HG03097 (cell line): ENCODE measurements around the gene KCNN2.

ENCODE experiments used
- ATAC-seq: cut with Tn5 transposase; IDR thresholded peaks from one replicate; pipeline ENCODE4 v1.9.1; 2021; ENCODE audit not compliant: unreplicated experiment, low FRiP score

The KCNN2 gene

DNA sequence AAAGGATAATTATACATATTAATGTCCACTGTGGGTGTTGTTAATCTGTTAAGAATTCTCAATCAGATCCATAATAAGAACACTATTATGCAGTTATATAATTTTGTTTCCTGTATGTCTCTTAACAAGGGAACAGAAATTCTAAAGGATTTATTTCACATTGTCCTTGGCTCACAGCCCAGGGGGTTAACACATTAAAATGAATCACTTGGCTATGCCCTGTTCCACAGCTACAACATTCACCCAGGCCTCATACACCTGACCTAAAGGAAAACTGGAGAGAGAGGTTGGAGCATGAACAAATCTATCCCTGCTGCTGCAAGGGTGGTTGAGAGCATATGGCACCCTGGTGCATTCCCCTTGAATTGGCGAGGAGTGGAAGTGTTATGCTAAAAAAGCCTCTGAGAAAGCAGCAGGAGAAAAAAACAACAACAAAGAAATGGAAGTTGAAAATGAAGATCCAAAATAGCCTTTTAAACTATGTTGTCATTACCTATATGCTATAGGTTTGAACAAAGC lies 116.0 kb downstream of the KCNN2 start:
- no peak for ATAC-seq

DNA sequence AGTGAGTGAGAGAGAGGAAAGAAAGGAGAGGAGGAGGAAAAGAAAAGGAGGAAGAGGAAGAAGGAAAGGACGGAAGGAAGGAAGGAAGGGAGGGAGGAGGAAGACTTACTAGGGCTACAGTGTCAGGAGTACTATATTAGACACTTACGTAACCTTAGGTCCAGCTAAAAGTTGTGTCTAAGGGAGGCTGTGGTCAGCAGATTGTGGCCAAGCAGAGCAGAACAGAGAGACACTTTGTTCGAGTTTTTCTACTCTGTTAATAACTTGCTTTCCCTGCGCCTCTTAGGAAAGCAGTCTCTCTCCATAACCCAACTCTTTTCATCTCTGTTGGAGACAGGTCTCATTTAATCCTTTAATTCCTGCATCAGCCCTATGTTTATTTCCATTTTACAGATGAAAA lies 138.9 kb downstream of the KCNN2 start:
- no peak for ATAC-seq

DNA sequence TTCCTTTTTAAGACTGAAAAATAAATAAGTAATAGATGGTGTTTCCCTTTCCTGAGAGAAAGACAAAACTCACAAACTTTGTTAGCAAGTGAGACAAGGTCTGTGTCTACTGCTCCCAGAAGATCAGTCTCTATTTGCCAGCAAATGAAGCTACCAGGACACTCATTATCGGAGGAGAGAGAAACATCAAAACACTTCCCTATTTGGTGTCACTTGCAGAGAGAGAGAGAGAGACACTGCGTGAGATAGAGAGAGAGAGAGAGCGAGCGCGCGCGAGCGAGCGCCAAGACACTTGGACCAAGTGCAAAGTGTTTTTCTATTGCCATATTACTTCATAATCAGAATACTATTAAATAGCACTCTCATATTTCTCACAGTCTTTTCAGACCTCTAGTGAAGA lies 142.7 kb downstream of the KCNN2 start:
- no peak for ATAC-seq

DNA sequence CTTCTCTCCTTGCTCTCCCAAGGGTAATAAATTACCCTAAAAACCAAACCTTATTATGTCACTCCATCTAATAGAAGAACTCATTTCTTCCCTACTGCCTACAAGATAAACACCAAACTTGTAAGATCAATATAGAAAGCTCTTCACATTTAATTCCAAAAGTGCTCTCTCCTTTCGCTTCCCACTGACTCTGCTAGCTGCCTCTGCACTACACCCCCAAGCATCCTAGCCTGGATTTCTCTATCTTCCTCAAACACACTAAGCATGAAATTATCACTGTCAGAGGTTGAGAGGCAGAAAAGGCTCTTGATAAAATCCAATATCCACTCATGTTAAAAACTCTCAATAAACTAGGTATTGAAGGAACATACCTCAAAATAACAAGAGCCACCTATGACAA lies 162.4 kb downstream of the KCNN2 start:
- no peak for ATAC-seq

DNA sequence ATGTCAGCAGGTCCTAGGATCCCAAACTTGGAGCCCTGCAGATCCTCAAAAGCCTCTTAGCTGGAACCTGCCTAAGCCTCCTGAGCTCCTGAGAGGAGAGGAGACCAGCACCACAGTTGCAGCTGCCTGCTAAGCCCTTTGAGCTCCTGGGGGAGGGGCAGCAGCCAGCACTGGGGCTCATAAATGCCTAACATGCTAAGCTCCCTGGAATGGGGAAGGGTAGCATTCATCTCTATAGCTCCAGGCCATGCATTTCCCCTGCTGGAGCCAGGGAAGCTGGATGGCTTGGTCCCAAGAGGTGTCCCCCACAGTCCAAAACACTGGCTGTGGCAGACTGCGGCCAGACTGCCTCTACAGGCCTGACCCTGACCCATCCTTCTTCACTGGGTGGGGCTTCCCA lies 182.7 kb downstream of the KCNN2 start:
- ATAC-seq: no peak
